Neural progenitor cell (in vitro differentiated cells): ENCODE measurements around the gene CENPC. TPM values are rescaled to one million over a fixed set of nuclear protein-coding genes. Genes with fewer than 3 reads are reported as not detected.

Experiments
- DNase-seq: peaks from one replicate; pipeline ENCODE4 v3.0.0-alpha.2; 2016; ENCODE audit warnings: low spot score
- H2AFZ ChIP-seq: fragments of 200-600 bp; sonication (generic); replicated peaks from 2 replicates; pipeline ENCODE4 v1.6.1; 2016; ENCODE audit warnings: antibody characterized with exemption
- H3F3A ChIP-seq: fragments of 200-600 bp; sonication (generic); 2 replicates; pipeline ENCODE4 v1.6.1; 2016; ENCODE audit warnings: antibody characterized with exemption, low read depth
- H3K27ac ChIP-seq: fragments of 200-600 bp; sonication (generic); 2 replicates; pipeline ENCODE4 v1.5.1; 2016; ENCODE audit warnings: mild to moderate bottlenecking
- H3K27me3 ChIP-seq: fragments of 200-600 bp; sonication (generic); 2 replicates; pipeline ENCODE4 v1.6.1; 2016; ENCODE audit warnings: mild to moderate bottlenecking, moderate library complexity
- H3K36me3 ChIP-seq: fragments of 200-600 bp; sonication (generic); 2 replicates; pipeline ENCODE4 v1.5.1; 2016
- H3K4me1 ChIP-seq: fragments of 200-600 bp; sonication (generic); 2 replicates; pipeline ENCODE4 v1.6.1; 2016; ENCODE audit warnings: mixed run types
- H3K4me2 ChIP-seq: fragments of 200-600 bp; sonication (generic); 2 replicates; pipeline ENCODE4 v1.6.1; 2016
- H3K4me3 ChIP-seq: fragments of 200-600 bp; sonication (generic); 2 replicates; pipeline ENCODE4 v1.5.1; 2016
- H3K79me2 ChIP-seq: fragments of 200-600 bp; sonication (generic); 2 replicates; pipeline ENCODE4 v1.6.1; 2016; ENCODE audit warnings: low read depth
- H3K9ac ChIP-seq: fragments of 200-600 bp; sonication (generic); 2 replicates; pipeline ENCODE4 v1.6.1; 2016
- H3K9me3 ChIP-seq: fragments of 200-600 bp; sonication (generic); 2 replicates; pipeline ENCODE4 v1.5.1; 2016; ENCODE audit warnings: low read depth
- H4K20me1 ChIP-seq: fragments of 200-600 bp; sonication (generic); 2 replicates; pipeline ENCODE4 v1.6.1; 2016; ENCODE audit warnings: low read depth
- H3K27ac Mint-ChIP-seq: 3 replicates; pipeline ENCODE4 v1.8.0; 2021; ENCODE audit warnings: mixed read lengths
- H3K27me3 Mint-ChIP-seq: 2 replicates; pipeline ENCODE4 v1.8.0; 2022; ENCODE audit warnings: low read depth, mild to moderate bottlenecking, inconsistent platforms, moderate library complexity, mixed read lengths; ENCODE audit not compliant: insufficient read depth
- H3K36me3 Mint-ChIP-seq: 3 replicates; pipeline ENCODE4 v1.8.0; 2021; ENCODE audit warnings: mixed read lengths
- H3K4me1 Mint-ChIP-seq: 3 replicates; pipeline ENCODE4 v1.8.0; 2021; ENCODE audit warnings: mixed read lengths
- H3K4me3 Mint-ChIP-seq: 3 replicates; pipeline ENCODE4 v1.8.0; 2021; ENCODE audit warnings: mild to moderate bottlenecking, moderate library complexity, mixed read lengths
- H3K9me3 Mint-ChIP-seq: 3 replicates; pipeline ENCODE4 v1.8.0; 2020; ENCODE audit warnings: mixed read lengths
- EZH2 ChIP-seq: fragments of 200-600 bp; sonication (generic); IDR thresholded peaks from 2 replicates; pipeline ENCODE4 v1.6.1; 2017; ENCODE audit warnings: antibody characterized with exemption, mild to moderate bottlenecking, moderate library complexity
- EZH2phosphoT487 ChIP-seq: fragments of 200-600 bp; sonication (generic); IDR thresholded peaks from 2 replicates; pipeline ENCODE4 v1.6.1; 2017; ENCODE audit warnings: antibody characterized with exemption
- total RNA-seq: library from RNA; depleted of rRNA; stranded (reverse); fragments of >200 nt; gene quantifications from 2 replicates; pipeline ENCODE4 v1.2.3, GENCODE V29; 2015; ENCODE audit warnings: low replicate concordance
- TF ChIP-seq, protein P1 (sequence below): fragments of 200-600 bp; sonication (generic); IDR thresholded peaks from 2 replicates; pipeline ENCODE4 v1.5.1; 2017; ENCODE audit warnings: antibody characterized with exemption, mild to moderate bottlenecking

CENPC gene
- total RNA-seq, 1 donor from 2014 or later, result 85.2 TPM

DNA sequence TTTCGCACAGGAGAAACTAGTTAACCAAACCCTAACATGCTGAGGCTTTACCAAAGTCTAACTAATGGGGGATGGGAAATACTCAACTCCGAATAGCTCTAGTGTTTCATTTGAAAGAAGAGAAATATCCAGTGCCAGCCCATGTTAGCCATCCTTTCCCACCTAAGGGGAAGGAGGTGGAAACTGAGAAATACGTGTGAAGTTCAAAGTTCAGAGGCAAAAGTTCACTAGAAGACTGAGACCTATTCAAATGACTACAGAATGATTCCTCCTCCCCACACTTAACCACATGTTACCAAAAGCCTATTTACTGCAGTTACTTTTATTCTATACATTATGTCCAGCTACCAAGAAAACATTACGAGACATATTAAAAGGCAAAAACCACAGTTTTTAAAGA lies 106.3 kb downstream of the CENPC start:
- Histone ChIP-seq H4K20me1 (no peaks in the 10 kb centered on the region), H3K4me1 (no peaks in the 10 kb centered on the region), H3K4me3 (no peak overlapping the region), H3F3A (no peaks in the 10 kb centered on the region), H3K79me2 (no peaks in the 10 kb centered on the region), H2AFZ (no peak overlapping the region), H3K27ac (no peak overlapping the region), H3K9ac (no peak overlapping the region), H3K9me3 (no peaks in the 10 kb centered on the region), H3K4me2 (no peak overlapping the region), H3K36me3 (no peaks in the 10 kb centered on the region), H3K27me3 (no peaks in the 10 kb centered on the region)
- Mint-ChIP-seq H3K4me3 (no peak overlapping the region), H3K36me3 (peaks cover 19% of the 10 kb centered on the region), H3K27me3 (no peaks in the 10 kb centered on the region), H3K4me1 (no peaks in the 10 kb centered on the region), H3K9me3 (peaks cover 3% of the 10 kb centered on the region), H3K27ac (no peak overlapping the region)
- DNase-seq, result no peak
- TF ChIP-seq, protein P1, sequence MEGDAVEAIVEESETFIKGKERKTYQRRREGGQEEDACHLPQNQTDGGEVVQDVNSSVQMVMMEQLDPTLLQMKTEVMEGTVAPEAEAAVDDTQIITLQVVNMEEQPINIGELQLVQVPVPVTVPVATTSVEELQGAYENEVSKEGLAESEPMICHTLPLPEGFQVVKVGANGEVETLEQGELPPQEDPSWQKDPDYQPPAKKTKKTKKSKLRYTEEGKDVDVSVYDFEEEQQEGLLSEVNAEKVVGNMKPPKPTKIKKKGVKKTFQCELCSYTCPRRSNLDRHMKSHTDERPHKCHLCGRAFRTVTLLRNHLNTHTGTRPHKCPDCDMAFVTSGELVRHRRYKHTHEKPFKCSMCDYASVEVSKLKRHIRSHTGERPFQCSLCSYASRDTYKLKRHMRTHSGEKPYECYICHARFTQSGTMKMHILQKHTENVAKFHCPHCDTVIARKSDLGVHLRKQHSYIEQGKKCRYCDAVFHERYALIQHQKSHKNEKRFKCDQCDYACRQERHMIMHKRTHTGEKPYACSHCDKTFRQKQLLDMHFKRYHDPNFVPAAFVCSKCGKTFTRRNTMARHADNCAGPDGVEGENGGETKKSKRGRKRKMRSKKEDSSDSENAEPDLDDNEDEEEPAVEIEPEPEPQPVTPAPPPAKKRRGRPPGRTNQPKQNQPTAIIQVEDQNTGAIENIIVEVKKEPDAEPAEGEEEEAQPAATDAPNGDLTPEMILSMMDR, result no peak
- no peak for TF ChIP-seq EZH2
- TF ChIP-seq EZH2phosphoT487, result no peak

- TF ChIP-seq, protein P1, result no peak
- no peak for TF ChIP-seq EZH2
- no peak for TF ChIP-seq EZH2phosphoT487
- Mint-ChIP-seq H3K27me3 (no peaks in the 10 kb centered on the region), H3K9me3 (peaks cover 3% of the 10 kb centered on the region), H3K36me3 (peaks cover 22% of the 10 kb centered on the region), H3K4me1 (no peaks in the 10 kb centered on the region), H3K4me3 (no peak overlapping the region), H3K27ac (no peak overlapping the region)
- no peaks in the 10 kb centered on the region for H3K9me3 ChIP-seq
- no peak overlapping the region for H3K9ac ChIP-seq
- no peak overlapping the region for H3K4me3 ChIP-seq
- H3K79me2 ChIP-seq, result no peaks in the 10 kb centered on the region
- no peak overlapping the region for H2AFZ ChIP-seq
- H3K27ac ChIP-seq, result no peak overlapping the region
- H3K4me2 ChIP-seq, result no peak overlapping the region
- no peak for DNase-seq
- no peaks in the 10 kb centered on the region for H3K27me3 ChIP-seq
- H3F3A ChIP-seq, result no peaks in the 10 kb centered on the region
- no peaks in the 10 kb centered on the region for H4K20me1 ChIP-seq
- no peaks in the 10 kb centered on the region for H3K4me1 ChIP-seq
- H3K36me3 ChIP-seq, result no peaks in the 10 kb centered on the region
Observed at GRCh38 chr4:67437974-67438713, 107.2 kb downstream of the CENPC start.

DNA sequence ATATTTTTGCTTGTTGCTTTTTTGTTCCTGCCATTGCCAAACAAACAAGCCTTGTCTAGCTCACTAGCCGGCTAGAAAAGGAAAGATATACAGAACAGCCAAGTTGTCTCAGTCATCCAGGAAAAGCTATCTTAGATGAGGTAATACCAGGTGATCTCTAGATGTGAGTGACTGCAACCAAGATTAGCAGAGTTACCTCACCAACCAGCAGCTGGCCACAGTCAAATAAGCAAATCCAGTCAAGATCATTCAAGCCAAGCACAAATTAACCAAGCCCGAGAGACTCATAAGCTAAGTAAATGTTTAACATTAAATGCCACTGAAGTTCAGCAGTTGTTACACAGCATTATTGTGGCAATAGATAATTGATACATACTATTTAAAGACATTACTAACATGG lies 108.6 kb downstream of the CENPC start:
- TF ChIP-seq EZH2phosphoT487, result no peak
- no peak for TF ChIP-seq EZH2
- TF ChIP-seq, protein P1, result no peak
- Mint-ChIP-seq H3K27ac (no peak overlapping the region), H3K4me3 (no peak overlapping the region), H3K27me3 (no peaks in the 10 kb centered on the region), H3K4me1 (no peaks in the 10 kb centered on the region), H3K36me3 (peaks cover 18% of the 10 kb centered on the region), H3K9me3 (peaks cover 3% of the 10 kb centered on the region)
- Histone ChIP-seq H2AFZ (no peak overlapping the region), H3K4me3 (no peak overlapping the region), H3K9me3 (no peaks in the 10 kb centered on the region), H3K4me1 (no peaks in the 10 kb centered on the region), H3K9ac (no peak overlapping the region), H3K79me2 (no peaks in the 10 kb centered on the region), H3K27me3 (no peaks in the 10 kb centered on the region), H3K27ac (no peak overlapping the region), H4K20me1 (no peaks in the 10 kb centered on the region), H3K4me2 (no peak overlapping the region), H3K36me3 (no peaks in the 10 kb centered on the region), H3F3A (no peaks in the 10 kb centered on the region)
- no peak for DNase-seq
